Transverse colon (tissue), 3 donors: Measurements from ENCODE around the gene LIPA.
"Not testable (repeated sequence)": the region's sequence is repeated elsewhere in the genome, so short reads cannot be mapped to it uniquely, and the experiment has no call there.

Experiments
- EP300 ChIP-seq: sonication (generic); formaldehyde crosslinking; IDR thresholded peaks from one replicate; pipeline ENCODE4 v1.6.1; 2017; ENCODE audit warnings: antibody characterized with exemption, low read depth
- POLR2A ChIP-seq: fragments of 450-650 bp; IDR thresholded peaks from one replicate; pipeline ENCODE4 v1.6.1; 2016; ENCODE audit warnings: antibody characterized with exemption, mild to moderate bottlenecking, moderate library complexity
- TF ChIP-seq, protein P1 (sequence below), 5 experiments: fragments of 200-600 bp in 3 of 5; fragments of 450-650 bp in 2 of 5; sonication (generic) in 3 of 5; IDR thresholded peaks; 1 replicate in 2 of 5; 2 replicates in 3 of 5; pipeline ENCODE4 v1.5.1; 2016 to 2017; ENCODE audit warnings: antibody characterized with exemption in 5 of 5, inconsistent platforms in 3 of 5, mild to moderate bottlenecking in 2 of 5, moderate library complexity in 1 of 5

DNA sequence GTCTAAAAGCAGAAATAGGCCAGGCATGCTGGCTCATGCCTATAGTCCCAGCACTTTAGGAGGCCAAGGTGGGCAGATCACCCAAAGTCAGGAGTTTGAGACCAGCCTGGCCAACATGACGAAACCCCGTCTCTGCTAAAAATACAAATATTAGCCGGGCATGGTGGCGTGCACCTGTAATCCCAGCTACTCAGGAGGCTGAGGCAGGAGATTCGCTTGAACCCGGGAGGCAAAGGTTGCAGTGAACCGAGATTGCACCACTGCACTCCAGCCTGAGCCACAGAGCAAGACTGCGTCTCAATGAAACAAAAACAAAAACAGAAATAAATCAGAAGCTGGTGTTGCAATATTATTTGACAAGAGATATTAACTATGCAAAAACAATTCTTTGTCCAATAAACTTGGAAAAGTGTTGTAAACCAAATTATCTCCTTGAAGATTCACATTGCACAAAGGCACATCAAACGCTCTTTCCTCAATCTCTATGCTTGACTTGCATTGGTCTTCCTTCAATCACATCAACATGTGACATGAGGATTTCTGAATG lies 83.1 kb downstream of the LIPA start:
- TF ChIP-seq, protein P1, sequence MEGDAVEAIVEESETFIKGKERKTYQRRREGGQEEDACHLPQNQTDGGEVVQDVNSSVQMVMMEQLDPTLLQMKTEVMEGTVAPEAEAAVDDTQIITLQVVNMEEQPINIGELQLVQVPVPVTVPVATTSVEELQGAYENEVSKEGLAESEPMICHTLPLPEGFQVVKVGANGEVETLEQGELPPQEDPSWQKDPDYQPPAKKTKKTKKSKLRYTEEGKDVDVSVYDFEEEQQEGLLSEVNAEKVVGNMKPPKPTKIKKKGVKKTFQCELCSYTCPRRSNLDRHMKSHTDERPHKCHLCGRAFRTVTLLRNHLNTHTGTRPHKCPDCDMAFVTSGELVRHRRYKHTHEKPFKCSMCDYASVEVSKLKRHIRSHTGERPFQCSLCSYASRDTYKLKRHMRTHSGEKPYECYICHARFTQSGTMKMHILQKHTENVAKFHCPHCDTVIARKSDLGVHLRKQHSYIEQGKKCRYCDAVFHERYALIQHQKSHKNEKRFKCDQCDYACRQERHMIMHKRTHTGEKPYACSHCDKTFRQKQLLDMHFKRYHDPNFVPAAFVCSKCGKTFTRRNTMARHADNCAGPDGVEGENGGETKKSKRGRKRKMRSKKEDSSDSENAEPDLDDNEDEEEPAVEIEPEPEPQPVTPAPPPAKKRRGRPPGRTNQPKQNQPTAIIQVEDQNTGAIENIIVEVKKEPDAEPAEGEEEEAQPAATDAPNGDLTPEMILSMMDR (IDR thresholded peaks at IDR 0.05) = not testable (repeated sequence)
- TF ChIP-seq POLR2A, EP300: not testable (repeated sequence)
